ENCODE results near the gene CDHR2. TPM values are rescaled to one million over a fixed set of nuclear protein-coding genes. Genes with fewer than 3 reads are reported as not detected.

CDHR2 gene
- 0.63 TPM for total RNA-seq

GRCh38 chr5:176548967-176549444 lies at the start of gene CDHR2:
TSS of gene CDHR2 (plus strand) at chr5:176549342. CDS start at chr5:176565353, 16,011 bp downstream.

DNA sequence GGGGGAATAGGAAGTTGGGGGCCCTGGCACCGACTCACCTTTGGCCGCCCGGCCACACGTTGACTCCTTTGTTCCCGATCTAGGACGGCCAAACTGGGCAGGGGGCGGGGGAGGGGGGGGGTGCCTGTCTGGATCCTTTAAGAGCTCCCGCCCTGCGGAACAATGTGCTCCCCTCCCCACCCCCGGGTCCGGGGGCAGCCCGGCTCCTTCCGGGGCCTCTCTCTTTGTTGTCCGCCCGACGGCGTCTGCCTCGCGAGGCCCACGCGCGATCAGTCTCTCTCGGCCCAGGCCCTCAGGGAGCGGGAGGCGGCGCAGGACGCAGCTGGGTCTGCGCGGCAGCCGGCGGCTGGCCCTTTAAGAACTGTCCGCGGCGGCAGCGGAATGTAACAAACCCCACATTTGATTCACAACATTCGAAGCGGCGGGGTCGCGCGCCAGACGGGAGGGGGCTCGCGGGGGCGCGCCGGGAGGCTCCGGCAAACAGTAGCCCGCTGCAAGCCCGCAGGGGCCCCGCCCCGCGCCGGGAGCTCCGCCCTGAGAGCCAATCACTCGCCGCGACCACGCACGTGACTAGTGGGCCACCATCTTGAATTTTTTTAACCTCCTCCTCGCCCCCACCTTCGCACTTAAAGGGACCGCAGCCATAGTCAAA lies 12.1 kb upstream of the CDHR2 start, which contains the start of gene RNF44:
TSS of gene RNF44 (minus strand) at position 501 of the 652 bp plus-strand sequence. CDS start 4,930 bp downstream, outside the sequence.

GRCh38 chr5:176609724-176610434 lies 60.7 kb downstream of the CDHR2 start, which contains the start of gene GPRIN1:
TSS of gene GPRIN1 (minus strand) at chr5:176610156. CDS start at chr5:176599834, 10,322 bp downstream.

GRCh38 chr5:176629853-176630680 lies 80.9 kb downstream of the CDHR2 start, which contains the start of the genes EIF4E1B and SNCB:
TSS of gene EIF4E1B (plus strand) at chr5:176630675. CDS start at chr5:176642788, 12,113 bp downstream.
TSS of gene SNCB (minus strand) at chr5:176630534. CDS start at chr5:176629654, 880 bp downstream.

Small RNA genes lying within 50 kb of the gene (small RNA-seq; reads per million reads assigned to genes)
- gene MIR4281 (ENCODE audit: low replicate concordance) (not detected), gene RF00019 (ENCODE audit: low replicate concordance) (not detected), gene RN7SL684P (ENCODE audit: low replicate concordance) (not detected)

Other genes with a start within 250 kb of the CDHR2 start
- 114 TPM for gene KIAA1191, start 187.6 kb upstream of the CDHR2 start, total RNA-seq
- 108 TPM for gene ARL10, start 183.9 kb upstream of the CDHR2 start, total RNA-seq
- gene NOP16, start 160.7 kb upstream of the CDHR2 start, total RNA-seq: 9.1 TPM
- 28.5 TPM for gene HIGD2A, start 160.6 kb upstream of the CDHR2 start, total RNA-seq
- gene CLTB, start 132.8 kb upstream of the CDHR2 start, total RNA-seq: 47.6 TPM
- gene FAF2, start 101.0 kb upstream of the CDHR2 start, total RNA-seq: 37.9 TPM
- 21.0 TPM for gene RNF44, start 11.9 kb upstream of the CDHR2 start, total RNA-seq
- gene GPRIN1, start 60.8 kb downstream of the CDHR2 start, total RNA-seq: 113 TPM
- gene SNCB, start 81.2 kb downstream of the CDHR2 start, total RNA-seq: 14.4 TPM
- gene EIF4E1B, start 81.3 kb downstream of the CDHR2 start, total RNA-seq: 0.31 TPM
- 25.4 TPM for gene TSPAN17, start 98.1 kb downstream of the CDHR2 start, total RNA-seq

Data from parietal lobe (tissue), 2 donors.